ENCODE data around the gene NLRP9. TPM values are rescaled to one million over a fixed set of nuclear protein-coding genes. Genes with fewer than 3 reads are reported as not detected.

NLRP9 gene
- total and polyA plus RNA-seq, 2 of the 4 experiments (the other 2 are of a cell fraction): not detected

- H3K4ac ChIP-seq (ENCODE audit: low read depth, low read length): no peak overlapping the region
- H3K23ac ChIP-seq (ENCODE audit: low read depth, low read length): no peak overlapping the region
- H3K4me2 ChIP-seq (ENCODE audit: low read depth, low read length): peak overlapping the region; percentile 19; the same call in 1 of the 2 replicates
- H3K36me3 ChIP-seq (ENCODE audit: control insufficient read depth, insufficient read depth, low read length): peaks cover 38% of the 10 kb centered on the region
- peaks cover 4% of the 10 kb centered on the region; the same call in 1 of the 2 replicates for H3K9me1 ChIP-seq (ENCODE audit: insufficient read depth, low read length)
- H3K27ac ChIP-seq (ENCODE audit: insufficient read depth, low read length): no peak overlapping the region
- H4K8ac ChIP-seq (ENCODE audit: low read depth in 2 of 2, low read length in 2 of 2): no peak overlapping the region
- no peak overlapping the region for H2BK15ac ChIP-seq (ENCODE audit: low read depth, low read length)
- H3K9ac ChIP-seq (ENCODE audit: low read depth, low read length): 0 out of 2 replicates have a peak overlapping the region, but pooled peaks have one; percentile 34
- ChIA-PET CTCF (no interaction called here), POLR2A (ENCODE audit: unreplicated experiment) (interaction anchor here (0.6 kb wide), 1 partner anchor 31 kb away, joined by 3 read pairs; no protein-coding TSS in a partner anchor)
- H4K5ac ChIP-seq (ENCODE audit: low read depth, low read length): no peak overlapping the region
- no peak overlapping the region for H3K56ac ChIP-seq (ENCODE audit: extremely low read depth, insufficient read depth, low read length)
- no TSS peak for BruUV-seq (replicated peaks)
- no peak overlapping the region for H2BK5ac ChIP-seq (ENCODE audit: low read depth, low read length, poor library complexity, severe bottlenecking)
- in situ Hi-C loops (cut with MboI; ENCODE audit: low sequenced_read_pairs): loop anchor here (25.0 kb wide), 1 partner anchor 460 kb away; the partner anchor contains the start of gene ZNF444
- no peak for TF ChIP-seq NFE2L2 (IDR thresholded peaks at IDR 0.05; ENCODE audit: low read depth, low read length)
- TF ChIP-seq RFX5 (IDR thresholded peaks at IDR 0.05; ENCODE audit: low read depth, low read length): no peak
- TF ChIP-seq CHD1 (IDR thresholded peaks at IDR 0.05; ENCODE audit: low read depth, low read length): no peak
- no peak for TF ChIP-seq MAZ (IDR thresholded peaks at IDR 0.05; ENCODE audit: borderline replicate concordance, low read depth, low read length)
- no peak for TF ChIP-seq BHLHE40 (IDR thresholded peaks at IDR 0.05; ENCODE audit: low read depth, low read length)
- H3K9me3 ChIP-seq (ENCODE audit: control insufficient read depth, insufficient read depth, low read length): no peaks in the 10 kb centered on the region
- peaks cover 64% of the 10 kb centered on the region for H4K20me1 ChIP-seq (ENCODE audit: insufficient read depth, low read length)
- no peak overlapping the region for H4K91ac ChIP-seq (ENCODE audit: insufficient read depth, low read depth, low read length)
- H2BK20ac ChIP-seq (ENCODE audit: low read depth, low read length): no peak overlapping the region
- H3K27me3 ChIP-seq (ENCODE audit: control insufficient read depth, insufficient read depth, low read length): no peaks in the 10 kb centered on the region
- intact Hi-C loops (cut with micrococcal nuclease): no loop called here
- DNase-seq (no peak), ATAC-seq (ENCODE audit: low read depth) (no peak)
- H3K14ac ChIP-seq (replicated peaks; ENCODE audit: low read depth, low read length): no peak overlapping the region
- H2BK120ac ChIP-seq (ENCODE audit: low read depth, low read length): no peak overlapping the region
- 92% methylated on average over 2 of the region's 7 CpGs; no CpG with 5 or more reads in 1 of the 2 experiments for WGBS, 2 experiments (ENCODE audit: extremely low coverage in 2 of 2, insufficient read length in 1 of 2)
- no peak overlapping the region for H2AK5ac ChIP-seq (ENCODE audit: low read depth, low read length)
- H2AFZ ChIP-seq (replicated peaks; ENCODE audit: low read length, poor library complexity): no peak overlapping the region
- no peak overlapping the region for H2AK9ac ChIP-seq (replicated peaks; ENCODE audit: low read depth, low read length, poor library complexity)
- H3K79me1 ChIP-seq (ENCODE audit: low read depth in 1 of 2, low read length in 2 of 2): peaks cover 11 to 66% of the 10 kb centered on the region in 2 experiments
- H3K18ac ChIP-seq (ENCODE audit: low read depth, low read length): no peak overlapping the region
- peaks cover 10% of the 10 kb centered on the region for H3K4me1 ChIP-seq (ENCODE audit: control insufficient read depth, insufficient read depth, low read length)
- no peak overlapping the region for H3K4me3 ChIP-seq (ENCODE audit: insufficient read depth, low read depth, low read length)
- dilution Hi-C loops (cut with HindIII; ENCODE audit: low sequenced_read_pairs, unreplicated experiment): no loop called here
Measured at GRCh38 chr19:55676889-55677505, 61.2 kb downstream of the NLRP9 start.

All from IMR-90 (cell line).